Measurements from ENCODE around the gene RAB7B.

Gene RAB7B

GRCh38 chr1:205975387-205975998 is 27.7 kb downstream of the RAB7B start:
- Histone ChIP-seq H3K9ac (ENCODE audit: low read length) (no peak overlapping the region), H4K20me1 (ENCODE audit: low read depth, low read length) (no peaks in the 10 kb centered on the region), H3K36me3 (ENCODE audit: low read length) (no peaks in the 10 kb centered on the region), H2AFZ (ENCODE audit: low read depth, low read length, severe bottlenecking) (no peak overlapping the region), H3K9me3 (ENCODE audit: insufficient read depth, low read length) (no peaks in the 10 kb centered on the region), H3K27ac (ENCODE audit: low read depth, low read length) (no peak overlapping the region), H3K9me2 (replicated peaks; ENCODE audit: insufficient read depth, low read length) (no peaks in the 10 kb centered on the region), H3F3A (ENCODE audit: insufficient read depth) (no peaks in the 10 kb centered on the region), H3K4me3 (ENCODE audit: insufficient read depth, low read length, poor library complexity, severe bottlenecking) (no peak overlapping the region), H3K4me2 (ENCODE audit: low read depth, low read length, poor library complexity, severe bottlenecking) (no peak overlapping the region), H3K27me3 (ENCODE audit: low read length) (no peaks in the 10 kb centered on the region), H3K79me2 (ENCODE audit: insufficient read depth, low read length) (no peaks in the 10 kb centered on the region)
- no peak for TF ChIP-seq EZH2phosphoT487 (conservative IDR thresholded peaks at IDR 0.05; ENCODE audit: low read length)
- TF ChIP-seq, protein P1, sequence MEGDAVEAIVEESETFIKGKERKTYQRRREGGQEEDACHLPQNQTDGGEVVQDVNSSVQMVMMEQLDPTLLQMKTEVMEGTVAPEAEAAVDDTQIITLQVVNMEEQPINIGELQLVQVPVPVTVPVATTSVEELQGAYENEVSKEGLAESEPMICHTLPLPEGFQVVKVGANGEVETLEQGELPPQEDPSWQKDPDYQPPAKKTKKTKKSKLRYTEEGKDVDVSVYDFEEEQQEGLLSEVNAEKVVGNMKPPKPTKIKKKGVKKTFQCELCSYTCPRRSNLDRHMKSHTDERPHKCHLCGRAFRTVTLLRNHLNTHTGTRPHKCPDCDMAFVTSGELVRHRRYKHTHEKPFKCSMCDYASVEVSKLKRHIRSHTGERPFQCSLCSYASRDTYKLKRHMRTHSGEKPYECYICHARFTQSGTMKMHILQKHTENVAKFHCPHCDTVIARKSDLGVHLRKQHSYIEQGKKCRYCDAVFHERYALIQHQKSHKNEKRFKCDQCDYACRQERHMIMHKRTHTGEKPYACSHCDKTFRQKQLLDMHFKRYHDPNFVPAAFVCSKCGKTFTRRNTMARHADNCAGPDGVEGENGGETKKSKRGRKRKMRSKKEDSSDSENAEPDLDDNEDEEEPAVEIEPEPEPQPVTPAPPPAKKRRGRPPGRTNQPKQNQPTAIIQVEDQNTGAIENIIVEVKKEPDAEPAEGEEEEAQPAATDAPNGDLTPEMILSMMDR (IDR thresholded peaks at IDR 0.05; ENCODE audit: insufficient read depth, low read length, poor library complexity, severe bottlenecking) = no peak

DNA sequence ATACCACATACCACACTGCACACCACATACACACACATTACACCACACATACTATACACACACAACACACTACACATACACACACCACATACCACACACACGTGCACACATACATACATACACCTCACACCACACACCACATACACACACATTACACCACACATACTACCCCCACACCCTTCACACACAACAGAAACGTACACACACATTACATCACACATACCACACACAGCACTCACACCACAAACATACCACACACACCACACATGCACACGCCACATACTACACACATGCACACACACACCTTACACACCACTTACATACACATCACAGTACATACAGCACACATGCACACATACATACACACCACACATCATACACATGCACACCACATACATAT is 28.5 kb downstream of the RAB7B start:
- Histone ChIP-seq H3K9me3 (ENCODE audit: insufficient read depth, low read length) (no peaks in the 10 kb centered on the region), H2AFZ (ENCODE audit: low read depth, low read length, severe bottlenecking) (no peak overlapping the region), H3K4me2 (ENCODE audit: low read depth, low read length, poor library complexity, severe bottlenecking) (no peak overlapping the region), H4K20me1 (ENCODE audit: low read depth, low read length) (no peaks in the 10 kb centered on the region), H3K4me3 (ENCODE audit: insufficient read depth, low read length, poor library complexity, severe bottlenecking) (no peak overlapping the region), H3K9me2 (replicated peaks; ENCODE audit: insufficient read depth, low read length) (no peaks in the 10 kb centered on the region), H3K9ac (ENCODE audit: low read length) (no peak overlapping the region), H3K27me3 (ENCODE audit: low read length) (no peaks in the 10 kb centered on the region), H3F3A (ENCODE audit: insufficient read depth) (no peaks in the 10 kb centered on the region), H3K79me2 (ENCODE audit: insufficient read depth, low read length) (no peaks in the 10 kb centered on the region), H3K27ac (ENCODE audit: low read depth, low read length) (no peak overlapping the region), H3K36me3 (ENCODE audit: low read length) (no peaks in the 10 kb centered on the region)
- TF ChIP-seq, protein P1 (IDR thresholded peaks at IDR 0.05; ENCODE audit: insufficient read depth, low read length, poor library complexity, severe bottlenecking) = no peak
- TF ChIP-seq EZH2phosphoT487 (conservative IDR thresholded peaks at IDR 0.05; ENCODE audit: low read length) = no peak

- TF ChIP-seq, protein P1 (IDR thresholded peaks at IDR 0.05; ENCODE audit: insufficient read depth, low read length, poor library complexity, severe bottlenecking) = no peak
- no peak for TF ChIP-seq EZH2phosphoT487 (conservative IDR thresholded peaks at IDR 0.05; ENCODE audit: low read length)
- Histone ChIP-seq H3K9ac (ENCODE audit: low read length) (no peak overlapping the region), H3F3A (ENCODE audit: insufficient read depth) (no peaks in the 10 kb centered on the region), H3K27ac (ENCODE audit: low read depth, low read length) (no peak overlapping the region), H2AFZ (ENCODE audit: low read depth, low read length, severe bottlenecking) (no peak overlapping the region), H4K20me1 (ENCODE audit: low read depth, low read length) (no peaks in the 10 kb centered on the region), H3K9me3 (ENCODE audit: insufficient read depth, low read length) (no peaks in the 10 kb centered on the region), H3K4me2 (ENCODE audit: low read depth, low read length, poor library complexity, severe bottlenecking) (no peak overlapping the region), H3K36me3 (ENCODE audit: low read length) (no peaks in the 10 kb centered on the region), H3K27me3 (ENCODE audit: low read length) (no peaks in the 10 kb centered on the region), H3K4me3 (ENCODE audit: insufficient read depth, low read length, poor library complexity, severe bottlenecking) (no peak overlapping the region), H3K79me2 (ENCODE audit: insufficient read depth, low read length) (no peaks in the 10 kb centered on the region), H3K9me2 (replicated peaks; ENCODE audit: insufficient read depth, low read length) (no peaks in the 10 kb centered on the region)
Measured at GRCh38 chr1:205973377-205974232, 29.6 kb downstream of the RAB7B start.
